Erythroblast (primary cell): ENCODE measurements around the gene FTO.
A peak's percentile ranks its signal among the peaks of the same experiment; 100 is the strongest.

Source experiments
- DNase-seq, 2 experiments: peaks; one replicate each; lab custom pipeline; 2025; lab: John Stamatoyannopoulos, UW
- GATA1 ChIP-seq: IDR thresholded peaks from 2 replicates; pipeline ENCODE4 v1.6.1; 2011; ENCODE audit warnings: low read depth, mild to moderate bottlenecking, control low read depth, low read length, moderate library complexity
- POLR2A ChIP-seq: IDR thresholded peaks from 2 replicates; pipeline ENCODE4 v1.6.1; 2011; ENCODE audit warnings: mild to moderate bottlenecking, low read length

FTO gene

DNA sequence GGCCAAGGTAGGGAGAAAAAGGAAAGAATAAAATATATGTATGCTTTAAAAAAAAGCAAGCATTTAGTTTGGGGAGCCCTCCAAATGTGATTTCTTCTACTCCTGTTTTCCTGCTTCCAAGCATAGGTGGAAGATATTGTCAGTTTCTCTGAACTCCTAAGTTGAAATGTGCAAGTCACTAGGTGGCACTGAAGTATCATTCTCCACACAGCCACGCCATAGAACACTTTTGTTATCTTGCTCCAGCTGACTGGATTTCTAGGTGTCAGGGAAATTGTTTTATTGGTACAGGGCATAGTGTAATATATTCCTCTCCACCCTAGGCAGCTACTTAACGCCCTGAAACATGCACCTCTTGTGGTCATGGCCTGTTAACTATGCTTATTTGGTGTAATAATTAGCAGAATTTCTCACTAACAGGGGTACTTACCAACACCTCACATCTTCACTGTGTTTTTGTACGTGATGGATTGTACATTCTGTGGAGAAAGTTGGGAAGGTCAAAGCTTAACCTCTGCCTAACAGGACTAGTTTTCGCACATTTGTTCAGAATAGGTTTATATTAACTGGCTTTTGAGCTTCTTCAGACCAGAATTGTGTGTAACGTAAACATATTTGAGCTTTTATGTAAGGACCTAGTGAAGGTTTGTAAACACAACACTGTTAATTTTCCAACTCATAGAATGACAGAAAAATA lies 69.3 kb downstream of the FTO start:
- TF ChIP-seq POLR2A (no peak), GATA1 (no peak)
- peak; percentile 49 to 57 for DNase-seq

DNA sequence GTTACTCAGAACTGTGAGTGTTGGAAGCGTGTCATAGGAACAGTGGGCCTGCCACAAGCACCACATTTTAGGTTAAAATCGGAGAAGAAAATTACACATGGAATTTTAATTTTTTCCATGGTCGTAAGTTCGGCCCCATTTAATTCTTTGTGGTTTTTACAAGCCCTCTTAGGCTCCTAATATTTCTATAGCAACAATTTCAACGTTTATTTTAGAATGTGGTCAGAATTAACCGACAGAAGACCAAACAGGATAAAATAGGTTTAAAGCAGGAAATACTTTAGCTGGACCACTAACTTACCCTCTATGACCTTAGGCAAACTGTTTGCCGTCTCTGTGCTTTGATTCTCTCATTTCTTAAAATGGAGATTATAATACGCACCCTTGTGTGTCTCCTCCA lies 69.9 kb downstream of the FTO start:
- no peak for DNase-seq
- no peak for TF ChIP-seq POLR2A
- TF ChIP-seq GATA1, result no peak

- DNase-seq, result no peak
- no peak for TF ChIP-seq GATA1
- TF ChIP-seq POLR2A, result no peak
Measured at GRCh38 chr16:53775106-53775820, 71.3 kb downstream of the FTO start.

DNA sequence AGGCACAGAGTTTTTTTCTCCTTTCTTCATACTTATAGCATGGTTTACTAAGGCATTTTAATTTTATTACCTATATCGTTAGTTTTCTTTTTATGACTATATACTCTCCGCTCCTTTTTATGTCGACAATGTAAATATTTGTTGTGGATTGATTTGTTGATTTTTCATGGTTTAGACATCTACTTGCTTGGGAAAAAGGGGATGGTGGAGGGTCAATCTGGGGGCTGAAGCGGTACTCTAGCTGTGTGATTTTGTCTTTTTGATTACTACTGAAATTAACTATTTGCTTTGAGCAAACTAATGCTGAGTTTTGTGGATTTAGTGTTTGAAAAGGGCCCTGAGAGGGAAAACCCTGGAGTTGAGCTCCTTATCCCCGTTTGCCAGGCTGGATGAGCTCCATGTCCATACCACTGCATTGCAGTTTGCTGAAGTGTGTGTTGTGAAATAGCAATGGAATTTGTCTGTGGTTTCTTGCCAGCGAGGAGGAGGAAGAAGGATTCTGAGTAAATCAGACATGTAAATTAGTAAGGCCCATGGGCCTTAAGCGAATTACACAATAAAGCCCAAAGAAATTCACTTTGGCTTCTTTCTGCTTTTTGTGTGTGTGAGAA lies 72.0 kb downstream of the FTO start:
- no peak for TF ChIP-seq POLR2A
- TF ChIP-seq GATA1, result no peak
- no peak for DNase-seq

DNA sequence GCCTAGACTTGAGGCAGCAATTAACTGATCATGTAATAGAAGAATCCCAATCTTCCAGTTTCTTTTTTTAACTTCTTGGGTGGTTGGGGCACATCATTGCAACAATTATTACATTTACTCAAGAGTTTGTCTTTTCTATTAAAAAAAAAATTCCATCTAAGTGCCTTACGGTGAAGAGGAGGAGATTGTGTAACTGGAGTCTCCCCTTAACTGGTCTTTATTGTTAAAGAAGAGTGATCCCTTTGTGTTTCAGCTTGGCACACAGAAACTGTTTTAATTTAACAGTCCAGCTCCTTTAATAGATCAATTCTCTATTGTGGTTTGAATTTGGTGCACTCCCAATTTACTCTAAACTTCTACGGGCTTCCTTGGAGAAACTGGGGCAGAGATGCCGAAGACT lies 75.2 kb downstream of the FTO start:
- TF ChIP-seq GATA1 (no peak), POLR2A (no peak)
- no peak for DNase-seq

GRCh38 chr16:53780051-53780450 lies 76.1 kb downstream of the FTO start:
- DNase-seq, result no peak

GRCh38 chr16:53781023-53781605 lies 77.2 kb downstream of the FTO start:
- DNase-seq, result no peak
- no peak for TF ChIP-seq POLR2A
- no peak for TF ChIP-seq GATA1

More at GRCh38 chr16:53780051-53780450, 76.1 kb downstream of the FTO start:
- TF ChIP-seq GATA1 (no peak), POLR2A (no peak)

- TF ChIP-seq POLR2A (no peak), GATA1 (no peak)
- no peak for DNase-seq
Measured at GRCh38 chr16:53782148-53782547, 78.2 kb downstream of the FTO start.

GRCh38 chr16:53784291-53784690 lies 80.3 kb downstream of the FTO start:
- no peak for TF ChIP-seq GATA1
- no peak for TF ChIP-seq POLR2A
- DNase-seq, result no peak

DNA sequence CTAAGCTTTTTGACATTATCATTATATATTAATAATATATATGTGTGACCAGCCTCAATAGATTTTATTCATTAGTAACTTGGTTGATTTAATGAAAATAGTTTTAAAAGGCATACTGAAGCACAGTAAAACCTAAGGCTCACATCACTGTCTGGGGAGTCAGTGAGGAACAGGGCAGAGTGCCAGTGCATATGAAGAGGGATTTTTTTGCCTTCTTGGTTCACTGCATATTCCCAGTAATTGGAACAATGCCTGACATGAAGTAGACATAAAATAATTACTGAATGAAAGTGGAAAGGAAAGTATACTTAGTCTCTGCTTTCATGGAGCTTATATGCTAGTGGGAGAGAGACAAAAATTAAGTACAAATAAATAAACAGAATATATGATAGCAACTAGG lies 81.1 kb downstream of the FTO start:
- TF ChIP-seq GATA1, result no peak
- TF ChIP-seq POLR2A, result no peak
- DNase-seq, result no peak

DNA sequence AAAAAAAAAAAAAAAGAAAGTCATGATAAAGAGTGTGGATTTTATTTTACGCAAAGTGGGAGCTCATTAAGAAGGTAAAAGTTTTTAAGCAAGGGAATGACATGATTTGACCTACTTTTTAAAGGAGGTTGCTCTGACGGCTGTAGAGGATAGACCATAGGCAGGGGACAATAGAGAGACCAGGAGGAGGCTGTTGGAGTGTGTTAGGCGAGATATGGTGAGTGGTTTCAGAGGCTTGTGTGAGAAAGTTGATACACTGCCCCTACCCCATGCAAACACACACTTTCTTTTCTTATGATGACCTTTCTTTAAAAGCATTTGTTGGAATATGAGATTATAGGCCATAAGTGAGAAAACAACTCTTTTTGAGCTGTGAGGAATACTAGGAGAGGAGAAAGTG lies 82.0 kb downstream of the FTO start:
- peak in 1 of 2 experiments; percentile 9 for DNase-seq
- TF ChIP-seq GATA1 (no peak), POLR2A (no peak)

- DNase-seq, result peak in 1 of 2 experiments; percentile 9
- TF ChIP-seq GATA1 (no peak), POLR2A (no peak)
Measured at GRCh38 chr16:53787423-53787822, 83.5 kb downstream of the FTO start.

DNA sequence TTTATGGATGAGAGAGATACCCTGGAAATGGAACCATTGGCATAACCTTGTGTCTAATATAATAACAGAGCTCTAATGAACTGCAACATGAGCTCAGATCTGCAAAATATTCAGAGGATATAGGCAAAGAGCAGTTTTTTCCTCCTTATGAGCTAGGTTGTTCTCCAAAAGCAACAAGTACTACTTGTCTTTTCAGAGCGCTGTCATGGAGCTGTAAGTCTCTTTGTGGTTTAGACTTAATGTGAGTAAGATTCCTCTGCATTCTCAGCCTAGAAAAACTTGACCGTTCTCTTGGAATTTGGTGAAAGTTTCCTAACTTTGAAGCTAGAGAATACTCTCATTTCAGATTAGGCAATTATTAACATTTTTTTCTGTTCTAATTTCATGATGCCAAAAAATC lies 85.2 kb downstream of the FTO start:
- TF ChIP-seq POLR2A (no peak), GATA1 (no peak)
- DNase-seq, result no peak
